Measurements from ENCODE around the gene RBMS1. TPM values are rescaled to one million over a fixed set of nuclear protein-coding genes. Genes with fewer than 3 reads are reported as not detected.

Gene RBMS1
- total and polyA plus RNA-seq, 2 of the 13 experiments (the other 11 are each of a cell fraction or from before 2014, with no cell fraction given): 55.5 to 110 TPM

DNA sequence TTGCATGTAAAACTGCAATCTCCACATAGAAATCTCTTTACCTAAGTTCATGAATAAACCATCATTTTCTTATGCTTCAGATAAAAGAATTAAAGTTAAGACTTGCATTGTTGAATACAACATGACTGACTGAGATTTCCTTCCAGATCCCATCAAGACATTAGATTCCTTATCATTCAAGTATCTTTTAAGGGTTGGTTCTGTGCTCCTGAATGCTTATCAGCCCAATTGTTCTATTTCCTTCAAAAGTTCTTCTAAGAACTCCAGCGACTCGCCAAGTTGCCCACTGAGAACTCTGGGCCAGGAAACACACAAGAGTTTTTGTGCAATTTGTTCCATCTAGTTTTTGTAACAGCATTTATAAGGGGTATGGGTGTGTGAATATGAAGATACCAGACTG lies 120.3 kb downstream of the RBMS1 start (continued):
- no peak for TF ChIP-seq ZNF451 (CRISPR knock-in tag; IDR thresholded peaks at IDR 0.05)
- no peak for TF ChIP-seq ZFAT (CRISPR knock-in tag; conservative IDR thresholded peaks at IDR 0.05)
- no peak for TF ChIP-seq MAFF (IDR thresholded peaks at IDR 0.05; ENCODE audit: low read depth, low read length)
- TF ChIP-seq, protein P1, sequence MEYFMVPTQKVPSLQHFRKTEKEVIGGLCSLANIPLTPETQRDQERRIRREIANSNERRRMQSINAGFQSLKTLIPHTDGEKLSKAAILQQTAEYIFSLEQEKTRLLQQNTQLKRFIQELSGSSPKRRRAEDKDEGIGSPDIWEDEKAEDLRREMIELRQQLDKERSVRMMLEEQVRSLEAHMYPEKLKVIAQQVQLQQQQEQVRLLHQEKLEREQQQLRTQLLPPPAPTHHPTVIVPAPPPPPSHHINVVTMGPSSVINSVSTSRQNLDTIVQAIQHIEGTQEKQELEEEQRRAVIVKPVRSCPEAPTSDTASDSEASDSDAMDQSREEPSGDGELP (IDR thresholded peaks at IDR 0.05; ENCODE audit: borderline replicate concordance, low read depth): no peak
- TF ChIP-seq ZNF24 (IDR thresholded peaks at IDR 0.05): no peak
- no peak for TF ChIP-seq KAT7 (CRISPR knock-in tag; IDR thresholded peaks at IDR 0.05; ENCODE audit: borderline replicate concordance)

DNA sequence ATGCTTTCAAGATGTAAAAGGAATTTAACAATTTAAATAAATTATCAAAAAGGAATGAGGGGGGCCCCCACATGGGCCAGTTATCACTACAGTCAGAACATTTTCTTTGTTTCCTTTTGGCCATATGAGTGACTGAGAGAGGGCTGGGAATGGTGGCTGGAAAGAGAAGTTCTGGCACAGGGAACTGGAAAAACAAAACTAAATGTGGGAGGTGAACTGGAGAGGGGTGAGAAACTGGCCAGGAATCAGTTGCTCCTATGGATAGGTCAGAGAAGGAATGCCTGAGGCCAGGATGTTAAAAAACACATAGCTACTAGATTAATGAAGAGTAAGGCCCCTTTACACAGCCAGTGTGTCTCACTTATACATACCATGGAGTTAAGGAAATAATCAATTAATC lies 121.0 kb downstream of the RBMS1 start:
- DNase-seq (ENCODE audit: low spot score): no peak
- Histone ChIP-seq H3K79me2 (ENCODE audit: insufficient read depth, low read length) (peaks cover 21% of the 10 kb centered on the region), H3K4me2 (ENCODE audit: low read depth, low read length) (no peak overlapping the region), H3K4me1 (ENCODE audit: insufficient read depth, low read length) (no peaks in the 10 kb centered on the region), H3K9me3 (ENCODE audit: low read length) (no peaks in the 10 kb centered on the region), H3K36me3 (replicated peaks in 1 of 2; ENCODE audit: control insufficient read depth in 1 of 2, insufficient read depth in 2 of 2, low read length in 2 of 2) (no peaks in the 10 kb centered on the region; a peak in 1 of 5 replicates), H3K27me3 (ENCODE audit: control insufficient read depth in 1 of 2, insufficient read depth in 2 of 2, low read length in 2 of 2) (no peaks in the 10 kb centered on the region), H3K27ac (ENCODE audit: extremely low read length, insufficient read depth, low read length) (no peak overlapping the region), H2AFZ (ENCODE audit: low read length) (no peak overlapping the region), H3K4me3 (replicated peaks in 1 of 3; ENCODE audit: insufficient read depth in 1 of 3, low read depth in 2 of 3, low read length in 3 of 3) (no peak overlapping the region), H4K20me1 (ENCODE audit: insufficient read depth, low read length) (peaks cover 27% of the 10 kb centered on the region; the same call in 1 of the 2 replicates), H3K9ac (ENCODE audit: insufficient read depth, low read depth, low read length) (no peak overlapping the region)
- FAIRE-seq: no peak
- TF ChIP-seq RBAK (CRISPR knock-in tag; IDR thresholded peaks at IDR 0.05): no peak
- TF ChIP-seq THAP11 (CRISPR knock-in tag; IDR thresholded peaks at IDR 0.05): no peak
- TF ChIP-seq MIXL1 (CRISPR knock-in tag; IDR thresholded peaks at IDR 0.05): no peak
- no peak for TF ChIP-seq THYN1 (CRISPR knock-in tag; IDR thresholded peaks at IDR 0.05; ENCODE audit: borderline replicate concordance, low read depth)
- no peak for TF ChIP-seq PITX1 (CRISPR knock-in tag; IDR thresholded peaks at IDR 0.05)
- TF ChIP-seq ZNF292 (CRISPR knock-in tag; IDR thresholded peaks at IDR 0.05; ENCODE audit: borderline replicate concordance, low read depth): no peak
- no peak for TF ChIP-seq ZBTB20 (CRISPR knock-in tag; IDR thresholded peaks at IDR 0.05; ENCODE audit: borderline replicate concordance, low read depth)
- no TSS peak for BruUV-seq (replicated peaks)
- intact Hi-C loops (cut with micrococcal nuclease; ENCODE audit: unreplicated experiment): no loop called here
- no peak for ATAC-seq
- ChIA-PET CTCF (ENCODE audit: low intra/inter-chr PET ratio, low total read pairs) (no interaction called here), POLR2A (no interaction called here)
- in situ Hi-C loops (cut with HindIII; ENCODE audit: extremely low pct_ligation_motif_present, low pct_unique_long_range_greater_than_20kb): no loop called here

Measured in HepG2 (cell line).